ENCODE measurements around the gene DLGAP3. TPM values are rescaled to one million over a fixed set of nuclear protein-coding genes. Genes with fewer than 3 reads are reported as not detected.

DLGAP3 gene
- total RNA-seq, 2 experiments from 2014 or later, result 0.45 to 0.55 TPM

DNA sequence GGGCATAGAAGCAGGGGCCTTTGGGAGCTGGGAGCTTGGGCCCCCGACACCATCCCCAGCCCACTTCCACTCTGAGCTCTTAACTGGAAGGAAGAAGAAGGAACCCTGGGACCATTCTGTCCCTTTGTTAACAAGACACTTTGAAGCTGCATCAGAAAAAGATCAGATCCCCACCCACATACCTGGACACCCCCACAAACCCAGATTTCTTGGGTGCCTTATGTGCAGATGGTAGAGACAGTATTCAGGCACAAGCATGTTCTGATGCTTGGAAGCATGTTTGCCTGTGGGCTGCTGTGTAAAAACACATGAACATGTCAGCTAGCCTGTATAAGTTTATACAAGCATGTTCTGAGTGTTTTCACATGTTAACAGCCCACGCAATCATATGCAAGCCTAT lies 3.7 kb downstream of the DLGAP3 start:
- POLR2A ChIA-PET, result no interaction called here
- Mint-ChIP-seq H3K36me3 (no peaks in the 10 kb centered on the region), H3K27ac (no peak overlapping the region), H3K27me3 (peaks cover 58% of the 10 kb centered on the region), H3K9me3 (no peaks in the 10 kb centered on the region), H3K4me1 (peaks cover 4% of the 10 kb centered on the region), H3K4me3 (no peak overlapping the region)
- DNase-seq (no peak), ATAC-seq (ENCODE audit: low read depth) (no peak)

DNA sequence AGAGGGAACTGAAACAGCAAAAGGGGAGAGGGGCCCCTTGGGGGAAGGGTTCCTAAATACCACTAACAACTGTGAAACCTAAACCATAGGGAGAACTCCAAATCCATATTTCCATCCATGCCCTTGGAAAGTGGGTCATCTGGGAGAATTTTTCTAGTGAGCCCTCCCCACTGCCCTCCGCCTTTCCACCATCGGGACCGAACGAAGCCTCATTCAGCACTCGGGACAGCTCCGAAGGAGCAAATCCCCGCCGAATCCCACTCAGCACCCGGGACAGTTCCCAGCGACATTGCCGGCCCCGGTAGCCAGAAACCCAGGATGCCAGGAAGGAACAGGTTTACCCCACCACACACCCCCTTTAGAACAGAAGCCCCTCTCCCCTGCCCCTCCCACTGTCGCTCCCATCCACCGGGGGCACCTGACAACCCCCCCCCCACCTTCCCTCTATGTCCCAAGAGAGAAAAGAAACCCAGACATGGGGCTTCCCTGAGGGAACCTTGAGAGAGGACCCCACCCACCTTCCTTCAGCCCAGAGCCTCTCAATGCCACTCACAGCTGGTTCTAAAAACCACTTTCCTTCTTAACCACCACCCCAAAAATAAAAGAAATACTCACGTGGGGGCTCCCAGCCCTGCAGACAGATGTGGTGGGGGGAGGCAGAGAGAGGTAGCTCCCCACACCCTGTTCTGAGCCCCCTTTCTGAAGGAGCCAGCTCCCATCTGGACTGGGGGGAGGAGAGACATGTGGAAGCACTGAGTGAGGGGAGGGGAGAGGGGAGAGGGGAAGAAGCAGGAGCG lies 4.5 kb downstream of the DLGAP3 start:
- Mint-ChIP-seq H3K27me3 (peaks cover 61% of the 10 kb centered on the region), H3K9me3 (no peaks in the 10 kb centered on the region), H3K4me1 (peaks cover 4% of the 10 kb centered on the region), H3K36me3 (no peaks in the 10 kb centered on the region), H3K4me3 (no peak overlapping the region), H3K27ac (no peak overlapping the region)
- DNase-seq (peak; percentile 73), ATAC-seq (ENCODE audit: low read depth) (no peak)
- POLR2A ChIA-PET, result no interaction called here

- POLR2A ChIA-PET, result no interaction called here
- Mint-ChIP-seq H3K4me3 (no peak overlapping the region), H3K9me3 (no peaks in the 10 kb centered on the region), H3K27me3 (peaks cover 65% of the 10 kb centered on the region), H3K4me1 (peaks cover under 1% of the 10 kb centered on the region), H3K27ac (no peak overlapping the region), H3K36me3 (no peaks in the 10 kb centered on the region)
- ATAC-seq (ENCODE audit: low read depth), result no peak
- DNase-seq, result no peak
These were observed 6.0 kb downstream of the DLGAP3 start for GRCh38 chr1:34923490-34923889.

DNA sequence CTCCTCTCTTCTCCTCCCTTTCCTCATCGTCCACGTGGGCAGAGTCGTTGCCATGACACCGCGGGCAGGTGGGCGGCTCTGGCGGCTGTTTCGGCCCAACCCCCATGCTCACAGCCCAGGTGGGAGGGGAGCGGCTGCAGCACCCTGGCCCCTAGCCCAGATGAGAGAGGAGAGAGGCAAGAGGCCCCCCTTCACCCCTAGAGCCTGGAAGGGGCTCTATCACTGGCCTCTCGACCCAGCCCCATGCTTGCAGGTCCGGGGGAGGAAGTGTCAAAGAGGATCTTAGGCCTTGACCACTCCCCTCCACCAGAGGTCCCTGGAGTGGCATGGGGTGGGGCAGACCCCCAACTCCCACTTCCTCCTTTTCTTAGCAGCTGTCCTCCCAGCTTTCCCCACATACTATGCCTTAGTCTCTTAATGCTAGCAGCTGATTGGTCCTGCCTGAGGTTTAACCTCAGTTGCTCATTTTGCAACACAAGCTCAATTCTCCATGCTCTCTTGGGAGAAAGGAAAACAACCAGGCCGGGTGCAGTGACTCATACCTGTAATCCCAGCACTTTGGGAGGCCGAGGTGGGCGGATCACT lies 10.4 kb downstream of the DLGAP3 start:
- Mint-ChIP-seq H3K27ac (no peak overlapping the region), H3K27me3 (peaks cover 30% of the 10 kb centered on the region)
- POLR2A ChIA-PET, result no interaction called here

DNA sequence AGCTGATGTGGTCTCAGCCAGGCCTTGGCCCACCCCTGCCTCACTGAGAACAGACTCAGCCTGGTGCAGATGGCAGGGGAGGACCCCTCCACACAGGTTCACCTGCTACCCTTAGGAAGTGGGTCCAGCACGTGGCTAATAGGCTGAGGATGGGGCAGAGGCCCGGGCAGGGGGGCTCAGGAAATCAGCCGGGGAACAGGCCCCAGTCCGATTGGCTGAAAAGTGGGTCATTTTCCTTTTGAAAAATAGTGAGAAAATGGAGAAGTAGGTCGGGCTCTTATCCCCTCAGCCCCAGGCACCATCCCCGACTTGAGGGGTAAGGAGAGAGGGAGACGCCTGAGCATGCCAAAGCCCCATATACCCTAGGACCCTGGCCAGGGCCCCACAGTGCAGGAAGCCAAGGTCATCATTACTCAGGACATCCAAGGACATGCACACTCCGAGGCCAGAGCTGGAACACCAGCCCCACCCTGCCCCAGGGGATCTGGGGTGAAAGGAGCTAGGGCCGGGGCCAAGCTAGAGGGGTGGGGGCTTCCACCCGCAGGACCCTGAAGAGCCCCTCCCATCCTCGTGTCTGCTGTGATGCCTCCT lies 11.0 kb downstream of the DLGAP3 start:
- no peaks in the 10 kb centered on the region for H3K36me3 Mint-ChIP-seq
- H3K27ac Mint-ChIP-seq, result no peak overlapping the region
- H3K4me3 Mint-ChIP-seq, result no peak overlapping the region
- ATAC-seq (ENCODE audit: low read depth) (no peak), DNase-seq (no peak)
- H3K4me1 Mint-ChIP-seq, result no peaks in the 10 kb centered on the region
- POLR2A ChIA-PET, result no interaction called here
- no peaks in the 10 kb centered on the region for H3K9me3 Mint-ChIP-seq
- peaks cover 26% of the 10 kb centered on the region for H3K27me3 Mint-ChIP-seq

More for the DNA sequence above, 10.4 kb downstream of the DLGAP3 start:
- Mint-ChIP-seq H3K4me1 (no peaks in the 10 kb centered on the region), H3K9me3 (no peaks in the 10 kb centered on the region), H3K4me3 (no peak overlapping the region), H3K36me3 (no peaks in the 10 kb centered on the region)
- ATAC-seq (ENCODE audit: low read depth) (no peak), DNase-seq (no peak)

- Mint-ChIP-seq H3K9me3 (no peaks in the 10 kb centered on the region), H3K4me1 (no peaks in the 10 kb centered on the region), H3K27ac (no peak overlapping the region), H3K36me3 (no peaks in the 10 kb centered on the region), H3K27me3 (peaks cover 22% of the 10 kb centered on the region), H3K4me3 (no peak overlapping the region)
- ATAC-seq (ENCODE audit: low read depth), result no peak
- DNase-seq, result no peak
- POLR2A ChIA-PET, result no interaction called here
These were observed 12.4 kb downstream of the DLGAP3 start for GRCh38 chr1:34917017-34917416.

- Mint-ChIP-seq H3K4me1 (no peaks in the 10 kb centered on the region), H3K27ac (no peak overlapping the region), H3K4me3 (no peak overlapping the region), H3K9me3 (no peaks in the 10 kb centered on the region), H3K27me3 (peaks cover 16% of the 10 kb centered on the region), H3K36me3 (no peaks in the 10 kb centered on the region)
- no peak for DNase-seq
- no peak for ATAC-seq (ENCODE audit: low read depth)
- POLR2A ChIA-PET, result no interaction called here
These were observed 13.3 kb downstream of the DLGAP3 start for GRCh38 chr1:34916104-34916503.

DNA sequence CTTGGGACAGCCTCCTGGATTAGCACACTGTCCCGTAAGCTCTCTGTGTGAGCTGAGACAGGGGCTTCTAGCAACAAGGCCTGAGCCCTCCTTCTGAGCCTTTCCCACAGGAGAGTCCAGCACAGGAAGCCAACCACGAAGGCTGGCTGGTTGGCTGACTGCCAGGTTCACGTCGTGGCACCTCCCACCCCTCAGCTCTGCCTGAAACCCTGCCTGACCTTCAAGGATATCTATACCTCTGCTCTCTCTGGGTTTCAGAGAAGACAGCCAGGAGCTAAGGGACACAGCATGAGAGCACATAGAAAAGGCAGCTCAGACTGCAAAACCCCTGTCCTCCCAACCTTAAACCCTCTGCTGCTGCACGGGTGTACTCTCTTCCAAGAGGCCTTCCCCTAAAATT lies 13.9 kb downstream of the DLGAP3 start:
- Mint-ChIP-seq H3K4me3 (no peak overlapping the region), H3K36me3 (no peaks in the 10 kb centered on the region), H3K4me1 (no peaks in the 10 kb centered on the region), H3K27ac (no peak overlapping the region), H3K9me3 (no peaks in the 10 kb centered on the region), H3K27me3 (peaks cover 14% of the 10 kb centered on the region)
- DNase-seq (no peak), ATAC-seq (ENCODE audit: low read depth) (no peak)
- POLR2A ChIA-PET, result no interaction called here

DNA sequence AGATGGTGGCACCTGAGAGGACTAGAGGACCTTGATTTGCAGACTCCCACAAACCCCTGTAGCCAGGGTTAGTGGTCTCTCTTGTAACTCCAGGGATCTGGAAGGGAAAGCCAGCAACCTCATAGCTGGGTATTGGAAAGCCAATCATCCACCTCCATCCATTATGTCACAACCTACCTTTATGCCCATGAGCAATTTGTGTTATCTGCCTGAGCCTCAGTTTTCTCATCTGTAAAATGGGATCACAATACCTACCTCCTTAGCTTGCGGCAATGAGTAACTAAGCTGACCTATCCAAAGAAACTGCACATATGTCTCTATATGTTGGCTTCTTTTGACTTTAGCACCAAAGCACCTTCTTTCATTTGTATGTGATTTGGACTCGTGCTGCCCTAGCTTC lies 14.5 kb downstream of the DLGAP3 start:
- Mint-ChIP-seq H3K27ac (no peak overlapping the region), H3K36me3 (no peaks in the 10 kb centered on the region), H3K4me1 (no peaks in the 10 kb centered on the region), H3K27me3 (peaks cover 9% of the 10 kb centered on the region), H3K9me3 (no peaks in the 10 kb centered on the region), H3K4me3 (no peak overlapping the region)
- ATAC-seq (ENCODE audit: low read depth), result no peak
- no peak for DNase-seq
- POLR2A ChIA-PET, result no interaction called here

DNA sequence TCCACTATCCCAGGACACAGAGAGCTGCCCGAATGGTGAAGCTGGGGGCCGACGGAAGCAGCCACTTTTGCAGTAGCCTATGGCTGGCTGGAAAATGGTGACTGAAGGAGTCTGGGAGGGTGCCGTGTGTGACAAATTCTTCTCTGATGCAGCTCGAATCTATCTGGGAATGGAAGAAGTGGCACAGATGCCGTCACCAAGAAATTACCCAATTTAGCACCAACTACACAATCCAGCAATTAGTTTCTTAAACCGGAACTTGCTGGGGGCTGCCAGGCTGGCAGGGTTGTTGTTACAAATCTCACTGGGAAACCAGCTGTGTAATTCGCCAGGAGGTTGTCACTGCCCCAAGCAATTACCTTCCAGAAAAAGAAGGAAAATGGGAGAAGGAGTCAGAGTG lies 18.0 kb downstream of the DLGAP3 start:
- DNase-seq (no peak), ATAC-seq (ENCODE audit: low read depth) (no peak)
- Mint-ChIP-seq H3K4me3 (no peak overlapping the region), H3K9me3 (no peaks in the 10 kb centered on the region), H3K27ac (no peak overlapping the region), H3K27me3 (no peaks in the 10 kb centered on the region), H3K4me1 (no peaks in the 10 kb centered on the region), H3K36me3 (no peaks in the 10 kb centered on the region)
- POLR2A ChIA-PET, result no interaction called here

DNA sequence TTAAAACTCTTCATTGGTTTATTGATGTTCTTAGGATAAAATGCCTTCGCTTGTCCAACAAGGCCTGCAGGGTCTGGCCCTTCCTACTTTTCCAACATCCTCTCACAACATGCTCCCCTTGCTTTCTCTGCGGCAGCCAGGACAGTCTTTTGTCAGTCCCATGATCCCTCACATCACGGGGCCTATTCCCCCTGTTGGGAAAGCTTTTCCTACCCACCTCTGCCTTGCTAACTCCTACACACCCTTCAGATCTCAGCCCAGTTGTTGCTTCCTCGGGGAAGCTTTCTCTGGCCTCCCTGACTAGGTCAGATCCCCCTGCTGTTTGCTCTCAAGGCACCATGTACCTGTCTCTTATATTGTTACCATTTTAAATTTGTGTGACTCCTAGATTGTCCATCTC lies 19.0 kb downstream of the DLGAP3 start:
- no peaks in the 10 kb centered on the region for H3K36me3 Mint-ChIP-seq
- H3K9me3 Mint-ChIP-seq, result no peaks in the 10 kb centered on the region
- POLR2A ChIA-PET, result no interaction called here
- ATAC-seq (ENCODE audit: low read depth) (no peak), DNase-seq (no peak)
- H3K27me3 Mint-ChIP-seq, result no peaks in the 10 kb centered on the region
- H3K4me3 Mint-ChIP-seq, result no peak overlapping the region
- H3K4me1 Mint-ChIP-seq, result no peaks in the 10 kb centered on the region
- no peak overlapping the region for H3K27ac Mint-ChIP-seq

- no peaks in the 10 kb centered on the region for H3K27me3 Mint-ChIP-seq
- H3K4me1 Mint-ChIP-seq, result no peaks in the 10 kb centered on the region
- H3K4me3 Mint-ChIP-seq, result no peak overlapping the region
- H3K27ac Mint-ChIP-seq, result no peak overlapping the region
- no peaks in the 10 kb centered on the region for H3K9me3 Mint-ChIP-seq
- ATAC-seq (ENCODE audit: low read depth), result no peak
- DNase-seq, result no peak
- POLR2A ChIA-PET, result no interaction called here
- H3K36me3 Mint-ChIP-seq, result no peaks in the 10 kb centered on the region
These were observed 21.1 kb downstream of the DLGAP3 start for GRCh38 chr1:34908369-34908768.

GRCh38 chr1:34907487-34908090 lies 21.9 kb downstream of the DLGAP3 start:
- ATAC-seq (ENCODE audit: low read depth), result no peak
- Mint-ChIP-seq H3K27ac (no peak overlapping the region), H3K4me1 (no peaks in the 10 kb centered on the region)

DNA sequence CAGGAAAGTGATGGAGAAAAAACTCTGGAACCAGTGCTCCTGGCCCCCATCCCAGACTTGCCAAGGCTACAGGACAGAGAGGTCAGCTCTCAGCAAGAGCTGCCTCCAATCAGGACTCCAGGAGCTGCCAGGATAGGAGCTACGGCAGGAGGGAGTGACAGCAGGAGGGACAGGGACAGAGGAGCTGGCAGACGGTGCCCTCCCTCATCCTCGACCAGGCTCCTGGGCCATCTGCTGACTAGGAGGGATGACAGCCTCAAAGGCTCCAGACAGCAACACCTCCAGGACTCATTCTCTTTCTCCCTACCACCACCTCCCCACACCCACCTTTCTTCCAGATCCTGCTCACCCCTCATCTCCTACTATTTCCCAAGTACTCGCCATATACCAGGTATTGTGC lies 22.7 kb downstream of the DLGAP3 start:
- POLR2A ChIA-PET, result no interaction called here
- Mint-ChIP-seq H3K27me3 (no peaks in the 10 kb centered on the region), H3K9me3 (no peaks in the 10 kb centered on the region), H3K36me3 (no peaks in the 10 kb centered on the region), H3K4me1 (no peaks in the 10 kb centered on the region), H3K4me3 (no peak overlapping the region), H3K27ac (no peak overlapping the region)
- DNase-seq, result no peak
- ATAC-seq (ENCODE audit: low read depth), result no peak

More at GRCh38 chr1:34907487-34908090, 21.9 kb downstream of the DLGAP3 start:
- no peaks in the 10 kb centered on the region for H3K36me3 Mint-ChIP-seq
- no peak for DNase-seq
- no peak overlapping the region for H3K4me3 Mint-ChIP-seq
- POLR2A ChIA-PET, result no interaction called here
- H3K27me3 Mint-ChIP-seq, result no peaks in the 10 kb centered on the region
- H3K9me3 Mint-ChIP-seq, result no peaks in the 10 kb centered on the region
